Measurements from ENCODE around the gene WT1.
"Not testable (repeated sequence)": the region's sequence is repeated elsewhere in the genome, so short reads cannot be mapped to it uniquely, and the experiment has no call there.

WT1 gene

DNA sequence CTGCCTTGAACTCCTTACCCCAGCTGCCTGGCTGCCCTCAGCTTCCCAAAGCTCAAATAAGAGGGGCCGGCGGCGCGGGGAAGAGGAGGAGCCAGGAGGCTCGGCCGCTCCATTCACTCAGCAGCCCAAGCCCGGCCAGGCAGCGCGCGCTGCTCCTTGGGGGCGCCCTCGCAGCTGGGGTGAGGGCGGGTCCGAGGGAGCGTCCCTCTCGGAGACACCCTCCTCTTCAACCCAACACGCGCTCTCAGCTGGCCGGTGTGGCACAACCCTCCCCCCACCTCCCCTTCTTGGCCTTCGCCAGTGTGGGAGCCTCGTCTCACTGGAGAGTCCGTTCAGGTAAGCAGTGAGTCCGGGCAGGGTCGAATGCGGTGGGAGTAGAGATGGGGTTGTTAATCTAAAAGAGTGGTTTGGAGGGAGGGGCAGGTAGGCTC, at the start of gene WT1:
TSS of gene WT1 (minus strand) at position 29 of the 431 bp plus-strand sequence.
- ChIA-PET POLR2A (ENCODE audit: low non-redundant PET) (no interaction called here), CTCF (no interaction called here)
- TF ChIP-seq, protein P1, sequence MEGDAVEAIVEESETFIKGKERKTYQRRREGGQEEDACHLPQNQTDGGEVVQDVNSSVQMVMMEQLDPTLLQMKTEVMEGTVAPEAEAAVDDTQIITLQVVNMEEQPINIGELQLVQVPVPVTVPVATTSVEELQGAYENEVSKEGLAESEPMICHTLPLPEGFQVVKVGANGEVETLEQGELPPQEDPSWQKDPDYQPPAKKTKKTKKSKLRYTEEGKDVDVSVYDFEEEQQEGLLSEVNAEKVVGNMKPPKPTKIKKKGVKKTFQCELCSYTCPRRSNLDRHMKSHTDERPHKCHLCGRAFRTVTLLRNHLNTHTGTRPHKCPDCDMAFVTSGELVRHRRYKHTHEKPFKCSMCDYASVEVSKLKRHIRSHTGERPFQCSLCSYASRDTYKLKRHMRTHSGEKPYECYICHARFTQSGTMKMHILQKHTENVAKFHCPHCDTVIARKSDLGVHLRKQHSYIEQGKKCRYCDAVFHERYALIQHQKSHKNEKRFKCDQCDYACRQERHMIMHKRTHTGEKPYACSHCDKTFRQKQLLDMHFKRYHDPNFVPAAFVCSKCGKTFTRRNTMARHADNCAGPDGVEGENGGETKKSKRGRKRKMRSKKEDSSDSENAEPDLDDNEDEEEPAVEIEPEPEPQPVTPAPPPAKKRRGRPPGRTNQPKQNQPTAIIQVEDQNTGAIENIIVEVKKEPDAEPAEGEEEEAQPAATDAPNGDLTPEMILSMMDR (conservative IDR thresholded peaks at IDR 0.05; ENCODE audit: low read depth), result no peak
- DNase-seq (ENCODE audit: low spot score), result no peak
- no peak within 1 kb of the TSS for H3K27ac ChIP-seq

GRCh38 chr11:32479291-32479690, 44.0 kb upstream of the WT1 start:
- DNase-seq (ENCODE audit: low spot score), result no peak
- no peak overlapping the region for H3K27ac ChIP-seq
- ChIA-PET CTCF (no interaction called here), POLR2A (ENCODE audit: low non-redundant PET) (no interaction called here)
- TF ChIP-seq, protein P1 (conservative IDR thresholded peaks at IDR 0.05; ENCODE audit: low read depth), result no peak

GRCh38 chr11:32478277-32478731, 43.0 kb upstream of the WT1 start:
- CTCF ChIA-PET, result interaction anchor here (0.6 to 0.7 kb wide), 3 partner anchors 9 to 314 kb away, joined by 3 to 5 read pairs (median 4); no protein-coding TSS in a partner anchor
- POLR2A ChIA-PET (ENCODE audit: low non-redundant PET), result no interaction called here
- no peak for DNase-seq (ENCODE audit: low spot score)

DNA sequence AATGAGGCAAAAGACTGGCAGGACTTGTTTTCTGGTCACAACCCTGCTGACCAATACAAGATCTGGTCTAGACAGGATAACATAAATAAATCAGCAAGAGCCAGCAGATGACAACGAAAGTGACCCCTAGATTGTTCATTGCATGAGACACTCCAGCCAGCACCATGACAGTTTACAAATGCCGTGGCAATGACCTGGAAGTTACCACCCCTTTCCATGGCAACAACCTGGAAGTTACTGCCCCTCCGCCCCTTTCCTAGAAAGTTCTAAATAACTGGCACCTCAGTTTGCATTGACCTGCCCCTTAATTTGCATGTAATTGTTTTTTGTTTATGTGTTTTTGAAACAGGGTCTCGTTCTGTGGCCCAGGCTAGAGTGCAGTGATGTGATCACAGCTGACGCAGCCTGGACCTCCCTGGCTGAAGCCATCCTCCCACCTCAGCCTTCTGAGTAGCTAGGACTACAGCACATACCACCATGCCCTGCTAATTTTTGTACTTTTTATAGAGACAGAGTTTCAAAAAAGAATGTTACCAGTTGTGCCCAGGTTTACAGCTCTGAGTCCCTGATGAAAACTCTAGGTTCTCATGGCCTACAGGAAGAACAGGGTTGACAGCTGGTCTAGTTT, 38.1 kb upstream of the WT1 start:
- CTCF ChIA-PET, result no interaction called here
- POLR2A ChIA-PET (ENCODE audit: low non-redundant PET), result no interaction called here
- TF ChIP-seq, protein P1 (conservative IDR thresholded peaks at IDR 0.05; ENCODE audit: low read depth), result no peak
- no peak for DNase-seq (ENCODE audit: low spot score)
- no peak overlapping the region for H3K27ac ChIP-seq

More at GRCh38 chr11:32478277-32478731, 43.0 kb upstream of the WT1 start:
- no peak overlapping the region for H3K27ac ChIP-seq
- TF ChIP-seq, protein P1 (conservative IDR thresholded peaks at IDR 0.05; ENCODE audit: low read depth), result no peak

GRCh38 chr11:32472226-32472625, 36.9 kb upstream of the WT1 start:
- DNase-seq (ENCODE audit: low spot score), result no peak
- no peak overlapping the region for H3K27ac ChIP-seq
- ChIA-PET POLR2A (ENCODE audit: low non-redundant PET) (no interaction called here), CTCF (no interaction called here)
- TF ChIP-seq, protein P1 (conservative IDR thresholded peaks at IDR 0.05; ENCODE audit: low read depth), result no peak

DNA sequence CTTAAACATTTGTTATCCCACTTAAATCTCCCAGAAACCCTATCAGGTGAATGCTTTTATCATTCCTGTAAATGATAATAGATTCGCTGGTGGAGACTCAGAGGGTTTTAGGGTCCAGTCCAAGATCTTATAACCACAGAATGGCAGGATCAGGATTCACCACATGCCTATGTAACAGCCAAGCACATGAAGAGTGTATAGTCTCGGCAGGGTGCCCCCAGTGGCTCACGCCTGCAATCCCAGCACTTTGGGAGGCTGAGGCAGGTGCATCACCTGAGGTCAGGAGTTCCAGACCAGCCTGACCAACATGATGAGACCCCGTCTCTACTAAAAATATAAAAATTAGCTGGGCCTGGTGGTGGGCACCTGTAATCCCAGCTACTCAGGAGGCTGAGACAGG, 36.2 kb upstream of the WT1 start:
- POLR2A ChIA-PET (ENCODE audit: low non-redundant PET); CTCF ChIA-PET; H3K27ac ChIP-seq; DNase-seq (ENCODE audit: low spot score): not testable (repeated sequence)

DNA sequence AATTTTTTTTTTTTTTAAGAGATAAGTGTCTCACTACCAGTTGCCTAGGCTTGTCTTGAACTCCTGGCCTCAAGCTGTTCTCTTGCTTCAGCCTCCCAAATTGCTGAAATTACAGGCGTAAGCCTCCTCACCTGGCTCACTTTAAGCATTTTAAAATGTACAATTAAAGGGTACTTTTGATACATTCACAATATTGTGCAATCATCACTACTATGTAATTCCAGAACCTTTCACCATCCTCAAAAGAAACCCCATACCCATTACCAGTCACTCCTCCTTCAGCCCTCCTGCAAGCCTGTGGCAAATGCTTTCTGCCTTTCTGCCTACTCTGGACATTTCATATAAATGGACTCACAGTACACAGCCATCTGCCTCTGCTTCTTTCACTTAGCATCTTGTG, 34.5 kb upstream of the WT1 start:
- ChIA-PET CTCF (interaction anchor here (0.7 kb wide), 1 partner anchor 167 kb away, joined by 3 read pairs; no protein-coding TSS in a partner anchor), POLR2A (ENCODE audit: low non-redundant PET) (interaction anchor here (0.6 kb wide), 1 partner anchor 11 kb away, joined by 10 read pairs; no protein-coding TSS in a partner anchor)
- H3K27ac ChIP-seq, result no peak overlapping the region
- DNase-seq (ENCODE audit: low spot score), result no peak
- TF ChIP-seq, protein P1 (conservative IDR thresholded peaks at IDR 0.05; ENCODE audit: low read depth), result no peak

Data from RWPE1 (cell line).